Stimulated activated CD4-positive, alpha-beta T cell treated with anti-CD3 and anti-CD28 coated beads, Interleukin-2, amount 100 ng/mL, for 4 hours (primary cell): Measurements from ENCODE around the gene RHBDL2.
A peak's percentile ranks its signal among the peaks of the same experiment; 100 is the strongest.
"Not testable (repeated sequence)": the region's sequence is repeated elsewhere in the genome, so short reads cannot be mapped to it uniquely, and the experiment has no call there.

Experiments
- DNase-seq: peaks from one replicate; pipeline ENCODE4 v3.0.0-alpha.2; 2020; ENCODE audit warnings: low read depth

RHBDL2 gene, protein sequence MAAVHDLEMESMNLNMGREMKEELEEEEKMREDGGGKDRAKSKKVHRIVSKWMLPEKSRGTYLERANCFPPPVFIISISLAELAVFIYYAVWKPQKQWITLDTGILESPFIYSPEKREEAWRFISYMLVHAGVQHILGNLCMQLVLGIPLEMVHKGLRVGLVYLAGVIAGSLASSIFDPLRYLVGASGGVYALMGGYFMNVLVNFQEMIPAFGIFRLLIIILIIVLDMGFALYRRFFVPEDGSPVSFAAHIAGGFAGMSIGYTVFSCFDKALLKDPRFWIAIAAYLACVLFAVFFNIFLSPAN

GRCh38 chr1:38941527-38942019 is at the start of gene RHBDL2:
TSS of gene RHBDL2 (minus strand) at chr1:38941830. CDS start at chr1:38919212, 22,618 bp downstream.
- no peak for DNase-seq

- peak; percentile 92 for DNase-seq
Observed at GRCh38 chr1:38990738-38991637, 49.4 kb upstream of the RHBDL2 start, which contains the start of gene AKIRIN1. TSS of gene AKIRIN1 (plus strand) at chr1:38991276. CDS start at chr1:38991381, 105 bp downstream.

DNA sequence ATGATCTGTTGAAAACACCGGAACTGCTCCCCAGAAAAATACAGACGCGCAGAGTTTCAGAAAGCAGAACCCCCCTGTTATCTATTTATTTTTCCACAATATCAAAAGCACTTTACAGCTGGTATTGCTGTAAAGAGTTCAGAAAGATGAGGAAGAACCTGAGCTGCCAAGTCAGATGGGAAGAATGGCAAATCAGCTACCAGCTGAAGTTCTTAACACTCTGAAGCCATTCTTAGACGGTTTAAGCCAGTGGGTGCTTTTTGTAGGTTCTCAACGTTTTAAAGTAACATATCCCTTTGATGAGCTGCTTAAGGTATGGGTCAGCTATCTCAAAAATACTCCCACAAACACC is 48.7 kb upstream of the RHBDL2 start:
- no peak for DNase-seq

GRCh38 chr1:38989979-38990378 is 48.3 kb upstream of the RHBDL2 start:
- DNase-seq = no peak

DNA sequence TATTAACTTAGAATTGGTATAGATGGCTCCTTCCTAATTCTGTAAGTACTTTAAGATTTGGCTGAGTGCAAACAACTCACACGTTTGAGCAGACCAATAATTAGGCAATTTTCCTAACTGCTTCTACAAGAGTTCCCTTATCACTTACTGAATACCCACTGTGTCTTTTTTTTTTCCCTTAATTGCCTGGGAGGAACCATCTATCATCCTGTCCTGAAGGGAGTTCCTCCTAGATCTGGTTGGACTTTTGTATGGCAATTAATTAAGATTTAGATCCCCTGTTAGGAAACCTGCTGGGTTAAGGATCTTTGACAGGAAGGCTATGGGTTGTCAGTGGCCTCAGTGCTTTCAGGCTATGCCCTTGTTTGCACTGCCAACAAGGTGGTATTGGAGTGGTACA is 37.8 kb upstream of the RHBDL2 start:
- DNase-seq = not testable (repeated sequence)

DNA sequence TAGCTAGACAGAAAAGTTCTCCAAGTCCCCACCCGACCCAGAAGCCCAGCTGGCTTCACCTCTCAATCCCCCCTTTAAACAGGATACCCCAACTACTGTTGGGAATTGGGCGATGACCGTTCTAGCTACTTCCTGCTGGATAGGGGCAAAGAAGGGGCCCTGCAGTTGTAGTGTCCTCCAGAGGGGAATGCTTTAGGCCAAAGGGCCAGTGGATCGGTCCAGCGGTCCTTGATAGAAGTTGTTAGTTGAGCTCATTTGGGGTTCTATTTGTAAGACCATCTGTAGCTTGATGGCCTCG is 36.6 kb upstream of the RHBDL2 start:
- DNase-seq = not testable (repeated sequence)

- not testable (repeated sequence) for DNase-seq
Observed at GRCh38 chr1:38977399-38978244, 36.0 kb upstream of the RHBDL2 start.

- no peak for DNase-seq
Observed at GRCh38 chr1:38973659-38974437, 32.2 kb upstream of the RHBDL2 start.

DNA sequence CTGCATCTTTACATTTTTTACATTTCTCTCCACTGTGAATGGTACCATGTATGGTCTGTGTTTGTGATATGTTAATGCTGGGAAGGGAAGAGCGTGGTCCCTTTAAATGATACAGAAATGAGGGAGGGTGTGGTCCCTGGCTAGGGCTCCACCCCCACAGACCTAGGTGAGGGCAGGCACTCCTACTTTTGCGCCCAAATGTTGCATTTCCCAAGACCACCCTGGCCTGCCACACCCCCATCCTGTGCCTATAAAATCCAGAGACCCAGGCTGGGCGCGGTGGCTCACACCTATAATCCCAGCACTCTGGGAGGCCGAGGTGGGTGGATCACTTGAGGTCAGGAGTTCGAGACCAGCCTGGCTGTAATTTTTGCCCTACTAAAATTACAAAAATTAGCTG is 31.5 kb upstream of the RHBDL2 start:
- DNase-seq = not testable (repeated sequence)

- no peak for DNase-seq
Observed at GRCh38 chr1:38964140-38964548, 22.5 kb upstream of the RHBDL2 start.

GRCh38 chr1:38962560-38962959 is 20.9 kb upstream of the RHBDL2 start:
- no peak for DNase-seq

GRCh38 chr1:38962113-38962512 is 20.5 kb upstream of the RHBDL2 start:
- no peak for DNase-seq

GRCh38 chr1:38958967-38959366 is 17.3 kb upstream of the RHBDL2 start:
- no peak for DNase-seq

- no peak for DNase-seq
Observed at GRCh38 chr1:38953433-38953860, 11.8 kb upstream of the RHBDL2 start.

DNA sequence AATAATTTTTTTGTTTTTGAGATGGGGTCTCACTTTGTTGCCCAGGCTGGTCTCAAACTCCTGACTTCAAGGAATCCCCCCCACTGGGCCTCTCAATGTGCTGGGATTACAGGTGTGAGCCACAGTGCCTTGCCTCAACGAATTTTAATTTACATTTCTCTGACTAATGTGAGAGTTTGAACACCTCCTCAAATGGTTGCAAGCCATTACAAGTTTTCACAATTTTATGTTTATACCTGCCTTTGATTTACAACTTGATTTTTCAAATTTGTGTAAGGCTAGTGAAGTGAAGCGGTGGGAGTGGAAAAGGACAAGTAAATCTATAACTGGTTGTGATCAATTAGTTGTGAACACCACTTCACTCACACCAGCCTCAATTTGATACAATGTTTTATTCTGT is 8.9 kb upstream of the RHBDL2 start:
- DNase-seq = no peak

- no peak for DNase-seq
Observed at GRCh38 chr1:38944547-38944946, 2.9 kb upstream of the RHBDL2 start.

DNA sequence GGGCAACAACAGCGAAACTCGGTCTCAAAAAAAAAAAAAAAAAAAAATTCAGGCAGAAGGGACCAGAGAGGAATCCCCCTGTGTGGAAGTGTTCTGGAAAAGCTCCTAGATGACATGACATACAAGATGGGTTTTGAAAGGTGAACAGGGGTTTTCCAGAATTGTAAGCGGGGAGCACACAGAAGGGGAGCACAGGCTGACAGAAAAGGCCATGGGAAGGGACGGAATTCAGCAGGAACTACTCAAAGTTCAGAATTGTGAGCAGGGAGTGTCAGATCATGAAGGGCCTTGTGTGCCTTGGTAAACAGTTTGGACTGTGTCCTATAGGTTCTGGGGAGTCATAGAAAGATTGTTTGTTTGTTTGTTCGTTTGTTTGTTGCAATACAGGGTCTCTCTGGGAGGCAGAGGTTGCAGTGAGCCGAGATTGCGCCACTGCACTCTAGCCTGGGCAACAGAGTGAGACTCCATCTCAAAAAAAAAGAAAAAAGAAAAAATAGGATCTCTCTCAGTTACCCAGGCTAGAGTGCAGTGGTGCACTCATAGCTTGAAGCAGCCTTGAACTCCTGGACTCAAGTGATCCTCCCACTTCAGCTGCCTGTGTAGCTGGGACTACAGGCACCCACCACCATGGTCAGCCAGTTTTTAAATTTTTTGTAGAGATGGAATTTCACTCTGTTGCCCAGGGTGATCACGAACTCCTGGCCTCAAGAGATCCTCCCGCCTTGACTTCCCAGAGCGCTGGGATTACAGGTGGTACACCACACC is 1.2 kb upstream of the RHBDL2 start:
- DNase-seq = no peak

GRCh38 chr1:38941093-38941492 is 537 bp downstream of the RHBDL2 start:
- no peak for DNase-seq

GRCh38 chr1:38940339-38941047 is 1.1 kb downstream of the RHBDL2 start:
- DNase-seq = no peak

- DNase-seq = no peak
Observed at GRCh38 chr1:38938722-38939260, 2.8 kb downstream of the RHBDL2 start.
